Esophagus muscularis mucosa (tissue), 4 donors: ENCODE measurements around the gene TMEM41A. TPM values are rescaled to one million over a fixed set of nuclear protein-coding genes. Genes with fewer than 3 reads are reported as not detected.
"Not testable (repeated sequence)": the region's sequence is repeated elsewhere in the genome, so short reads cannot be mapped to it uniquely, and the experiment has no call there.

Experiments used
- DNase-seq: peaks from one replicate; pipeline ENCODE4 v3.0.0-alpha.2; 2017; ENCODE audit errors: extremely low spot score
- H3K27ac ChIP-seq, 4 donors: fragments of 200-600 bp; sonication (generic); replicated peaks in 1 of 4; 1 replicate in 3 of 4; 2 replicates in 1 of 4; pipeline ENCODE4 v1.5.1; 2016 to 2019; ENCODE audit warnings: mild to moderate bottlenecking in 1 of 4
- H3K27me3 ChIP-seq, 4 donors: fragments of 200-600 bp; sonication (generic); one replicate each; pipeline versions ENCODE4 v1.5.1 to v1.6.0; 2016 to 2019
- H3K36me3 ChIP-seq, 4 donors: fragments of 200-600 bp; sonication (generic); one replicate each; pipeline ENCODE4 v1.5.1; 2016 to 2019
- H3K4me1 ChIP-seq, 4 donors: fragments of 200-600 bp; sonication (generic); one replicate each; pipeline ENCODE4 v1.5.1; 2016 to 2019
- H3K4me3 ChIP-seq, 4 donors: fragments of 200-600 bp; sonication (generic); 1 replicate in 2 of 4; 2 replicates in 2 of 4; pipeline ENCODE4 v1.5.1; 2016 to 2019; ENCODE audit warnings: mild to moderate bottlenecking in 4 of 4, moderate library complexity in 1 of 4
- H3K9me3 ChIP-seq, 4 donors: fragments of 200-600 bp; sonication (generic); 1 replicate in 3 of 4; 2 replicates in 1 of 4; pipeline ENCODE4 v1.5.1; 2016 to 2019
- EP300 ChIP-seq: sonication (generic); formaldehyde crosslinking; IDR thresholded peaks from one replicate; pipeline ENCODE4 v1.6.1; 2017; ENCODE audit warnings: antibody characterized with exemption
- POLR2A ChIP-seq: fragments of 450-650 bp; IDR thresholded peaks from one replicate; pipeline ENCODE4 v1.6.1; 2017; ENCODE audit warnings: antibody characterized with exemption, moderate library complexity, mild to moderate bottlenecking, low read depth
- POLR2AphosphoS5 ChIP-seq, 2 donors: sonication (generic); formaldehyde crosslinking; IDR thresholded peaks; one replicate each; pipeline ENCODE4 v1.6.1; 2017; ENCODE audit warnings: antibody characterized with exemption in 2 of 2
- WGBS: methylation state at CpG from one replicate; pipeline ENCODE4 v1.1.5; 2018; 5-methylcytosine and 5-hydroxymethylcytosine counted together
- intact Hi-C: fragments of 100-400 bp; cut with DNase I; formaldehyde crosslinking; loops from one replicate; pipeline ENCODE4 v1.15.1; 2023
- total RNA-seq, 4 donors: library from RNA; depleted of rRNA; stranded (reverse); fragments of >200 nt; gene quantifications; one replicate each; pipeline versions ENCODE4 v1.1.0 to v1.2.1, GENCODE V29; 2016
- TF ChIP-seq, protein P1 (sequence below), 3 experiments: fragments of 200-600 bp in 2 of 3; fragments of 450-650 bp in 1 of 3; sonication (generic) in 2 of 3; IDR thresholded peaks; one replicate each; pipeline ENCODE4 v1.5.1; 2017 to 2019; ENCODE audit warnings: antibody characterized with exemption in 3 of 3, mild to moderate bottlenecking in 2 of 3, moderate library complexity in 1 of 3

TMEM41A gene
- total RNA-seq, 4 donors from 2014 or later: 7.5 to 9.6 (median 8.3) TPM

DNA sequence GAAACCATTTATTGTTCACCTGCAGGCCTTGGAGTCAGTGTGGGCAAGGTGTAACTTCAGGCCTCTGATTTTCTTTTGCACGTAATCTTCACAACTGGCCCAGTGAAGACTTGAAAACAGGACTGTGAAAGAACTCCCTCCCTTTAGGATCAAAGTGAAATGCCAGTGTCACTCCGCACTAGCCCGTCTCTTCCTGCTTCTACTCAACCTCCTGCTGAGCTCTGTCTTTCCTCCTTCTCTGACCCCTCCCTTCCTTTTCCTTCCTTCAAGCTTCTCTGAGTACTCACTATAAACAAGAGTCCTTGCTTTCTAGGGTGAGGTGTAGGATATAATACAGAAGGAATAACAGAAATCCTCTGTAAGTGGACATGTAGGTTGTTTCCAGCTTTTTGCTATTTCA lies 28.5 kb downstream of the TMEM41A start:
- no peaks in the 10 kb centered on the region for H3K27me3 ChIP-seq
- peaks cover 5 to 82% (median 54%) of the 10 kb centered on the region in 4 donors for H3K36me3 ChIP-seq
- intact Hi-C loops: no loop called here
- DNase-seq: no peak
- no peak for TF ChIP-seq EP300
- no peak for TF ChIP-seq POLR2AphosphoS5 (IDR thresholded peaks at IDR 0.05)
- TF ChIP-seq, protein P1, sequence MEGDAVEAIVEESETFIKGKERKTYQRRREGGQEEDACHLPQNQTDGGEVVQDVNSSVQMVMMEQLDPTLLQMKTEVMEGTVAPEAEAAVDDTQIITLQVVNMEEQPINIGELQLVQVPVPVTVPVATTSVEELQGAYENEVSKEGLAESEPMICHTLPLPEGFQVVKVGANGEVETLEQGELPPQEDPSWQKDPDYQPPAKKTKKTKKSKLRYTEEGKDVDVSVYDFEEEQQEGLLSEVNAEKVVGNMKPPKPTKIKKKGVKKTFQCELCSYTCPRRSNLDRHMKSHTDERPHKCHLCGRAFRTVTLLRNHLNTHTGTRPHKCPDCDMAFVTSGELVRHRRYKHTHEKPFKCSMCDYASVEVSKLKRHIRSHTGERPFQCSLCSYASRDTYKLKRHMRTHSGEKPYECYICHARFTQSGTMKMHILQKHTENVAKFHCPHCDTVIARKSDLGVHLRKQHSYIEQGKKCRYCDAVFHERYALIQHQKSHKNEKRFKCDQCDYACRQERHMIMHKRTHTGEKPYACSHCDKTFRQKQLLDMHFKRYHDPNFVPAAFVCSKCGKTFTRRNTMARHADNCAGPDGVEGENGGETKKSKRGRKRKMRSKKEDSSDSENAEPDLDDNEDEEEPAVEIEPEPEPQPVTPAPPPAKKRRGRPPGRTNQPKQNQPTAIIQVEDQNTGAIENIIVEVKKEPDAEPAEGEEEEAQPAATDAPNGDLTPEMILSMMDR (IDR thresholded peaks at IDR 0.05): no peak
- no peak for TF ChIP-seq POLR2A
- WGBS: 85% methylated on average over 3 of the region's 3 CpGs
- no peak overlapping the region for H3K27ac ChIP-seq
- H3K4me3 ChIP-seq: no peak overlapping the region
- H3K9me3 ChIP-seq: no peaks in the 10 kb centered on the region
- H3K4me1 ChIP-seq: no peaks in the 10 kb centered on the region

DNA sequence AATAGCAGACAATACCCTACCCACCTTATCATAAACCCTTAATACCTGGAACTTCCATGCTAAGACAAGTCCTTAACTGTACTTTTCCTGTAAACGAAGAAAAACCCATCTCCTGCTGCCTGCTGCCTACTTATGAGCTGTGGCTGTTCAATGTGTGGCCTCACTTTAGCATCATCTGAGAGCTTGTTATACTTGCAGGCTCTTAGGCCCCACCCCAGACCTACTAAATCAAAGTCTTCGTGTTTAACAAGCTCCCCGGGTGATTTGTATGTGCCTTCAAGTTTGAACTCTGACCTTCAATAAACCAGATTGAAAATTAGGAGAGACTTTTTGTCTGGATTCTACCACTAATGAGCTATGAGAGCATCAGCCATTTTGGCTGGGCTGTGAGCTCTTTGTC lies 29.3 kb downstream of the TMEM41A start:
- Histone ChIP-seq H3K27ac (no peak overlapping the region), H3K9me3 (no peaks in the 10 kb centered on the region), H3K4me3 (no peak overlapping the region), H3K36me3 (peaks cover 5 to 82% (median 56%) of the 10 kb centered on the region in 4 donors), H3K27me3 (no peaks in the 10 kb centered on the region), H3K4me1 (no peaks in the 10 kb centered on the region)
- TF ChIP-seq POLR2A (no peak), EP300 (no peak), POLR2AphosphoS5 (IDR thresholded peaks at IDR 0.05) (no peak)
- TF ChIP-seq, protein P1 (IDR thresholded peaks at IDR 0.05): no peak
- intact Hi-C loops: no loop called here
- DNase-seq: no peak
- WGBS: 84% methylated on average over 3 of the region's 3 CpGs

DNA sequence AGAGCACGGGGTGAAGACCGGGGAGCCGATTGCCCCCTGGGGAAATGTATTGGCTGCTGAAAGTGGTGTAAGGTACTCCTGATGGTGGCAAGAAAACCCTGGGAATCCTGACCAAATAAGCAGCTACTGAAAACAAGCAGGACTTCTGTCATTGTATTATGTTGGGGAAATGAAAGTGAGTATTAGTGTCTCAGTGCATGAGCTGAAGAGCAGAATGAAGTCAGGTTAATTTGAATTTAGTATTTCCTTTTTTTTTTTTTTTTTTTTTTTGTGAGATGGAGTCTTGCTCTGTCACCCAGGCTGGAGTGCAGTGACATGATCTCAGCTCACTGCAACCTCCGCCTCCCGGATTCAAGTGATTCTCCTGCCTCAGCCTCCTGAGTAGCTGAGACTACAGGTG lies 32.7 kb downstream of the TMEM41A start:
- H3K4me1 ChIP-seq, intact Hi-C loops, DNase-seq, H3K27ac ChIP-seq, H3K9me3 ChIP-seq, H3K27me3 ChIP-seq, H3K4me3 ChIP-seq: not testable (repeated sequence)
- H3K36me3 ChIP-seq: peaks cover 0 to 69% (median 42%) of the 10 kb centered on the region in 4 donors
- WGBS: 96% methylated on average over 4 of the region's 5 CpGs

DNA sequence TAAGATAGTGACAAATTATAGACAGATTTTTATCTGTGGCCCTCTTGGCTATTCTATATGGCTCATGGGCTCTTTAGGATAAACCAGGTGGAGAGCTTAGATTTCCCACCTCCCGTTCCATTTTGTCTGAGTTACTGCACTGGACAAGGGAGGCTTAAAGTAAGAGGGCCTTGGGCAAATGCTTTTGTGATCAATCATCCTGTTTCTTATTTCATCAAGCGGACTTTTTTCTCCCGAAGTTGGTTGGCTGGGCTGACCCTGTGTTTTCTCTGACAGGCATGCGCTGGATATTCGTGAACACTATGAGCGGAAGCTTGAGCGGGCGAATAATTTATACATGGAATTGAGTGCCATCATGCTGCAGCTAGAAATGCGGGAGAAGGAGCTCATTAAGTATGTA lies 33.4 kb downstream of the TMEM41A start:
- no peaks in the 10 kb centered on the region for H3K9me3 ChIP-seq
- no peak for DNase-seq
- no peaks in the 10 kb centered on the region for H3K4me1 ChIP-seq
- no peak overlapping the region for H3K4me3 ChIP-seq
- peaks cover 0 to 69% (median 42%) of the 10 kb centered on the region in 4 donors for H3K36me3 ChIP-seq
- intact Hi-C loops: no loop called here
- H3K27ac ChIP-seq: no peak overlapping the region
- no peaks in the 10 kb centered on the region for H3K27me3 ChIP-seq
- 91% methylated on average over 9 of the region's 9 CpGs for WGBS
- no peak for TF ChIP-seq POLR2A
- TF ChIP-seq EP300: no peak
- no peak for TF ChIP-seq POLR2AphosphoS5 (IDR thresholded peaks at IDR 0.05)
- TF ChIP-seq, protein P1 (IDR thresholded peaks at IDR 0.05): no peak

DNA sequence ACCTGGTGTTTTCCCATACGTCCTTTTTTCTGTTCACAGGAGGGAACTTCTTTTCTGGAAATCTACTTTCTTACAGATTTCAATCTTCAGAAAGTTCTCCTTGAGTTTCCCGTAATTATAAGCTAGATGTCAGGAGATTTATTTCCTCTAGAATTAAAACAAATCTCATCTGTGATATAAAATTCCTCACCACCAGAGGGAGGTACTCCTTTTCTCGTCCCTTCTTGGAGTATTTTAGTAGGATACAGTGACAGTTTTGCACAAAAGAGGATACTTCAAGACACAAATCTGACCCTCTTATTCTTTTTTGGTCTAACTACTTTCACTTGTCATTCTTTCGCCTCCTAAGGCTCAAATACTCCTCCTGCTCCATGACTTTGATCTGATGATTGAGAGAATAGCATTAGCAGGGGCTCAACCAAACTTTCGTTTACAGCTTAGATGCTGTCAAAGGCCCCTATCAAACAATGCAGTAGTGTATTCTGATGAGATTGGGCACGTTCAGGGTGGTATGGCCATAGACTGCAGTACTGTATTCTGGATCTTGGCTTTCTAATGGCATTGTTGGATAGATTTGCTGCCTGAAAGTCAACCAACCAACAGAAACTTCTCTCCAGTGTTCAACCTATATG lies 38.0 kb downstream of the TMEM41A start:
- no peak for DNase-seq
- intact Hi-C loops: no loop called here
- Histone ChIP-seq H3K27ac (no peak overlapping the region), H3K4me3 (no peak overlapping the region), H3K27me3 (no peaks in the 10 kb centered on the region), H3K4me1 (no peaks in the 10 kb centered on the region), H3K36me3 (peaks cover 0 to 32% (median 17%) of the 10 kb centered on the region in 4 donors), H3K9me3 (no peaks in the 10 kb centered on the region)
- WGBS: 83% methylated on average over 6 of the region's 6 CpGs
- TF ChIP-seq, protein P1 (IDR thresholded peaks at IDR 0.05): no peak
- no peak for TF ChIP-seq POLR2A
- no peak for TF ChIP-seq EP300
- TF ChIP-seq POLR2AphosphoS5 (IDR thresholded peaks at IDR 0.05): no peak
